H1 (cell line): ENCODE data around the gene GNB5. TPM values are rescaled to one million over a fixed set of nuclear protein-coding genes. Genes with fewer than 3 reads are reported as not detected.

Experiments used
- SRF ChIP-seq: IDR thresholded peaks from 2 replicates; pipeline ENCODE4 v1.6.1; 2011; ENCODE audit warnings: mild to moderate bottlenecking, low read depth, low read length, moderate library complexity
- polyA plus RNA-seq, 7 experiments: library from polyadenylated mRNA; depleted of rRNA in 3 of 7; stranded (reverse) in 5 of 7; unstranded in 2 of 7; fragments of >200 nt in 5 of 7; fragments of 200-250 nt in 2 of 7; gene quantifications; 1 replicate in 5 of 7; 2 replicates in 1 of 7; 4 replicates in 1 of 7; pipeline versions ENCODE4 v1.2.1 to v1.2.3, GENCODE V29; 2011 to 2013; ENCODE audit warnings: missing spikeins in 2 of 7, mixed read lengths in 2 of 7
- total RNA-seq: library from RNA; stranded (reverse); fragmentation: NEBNext Ultra II Directional; extraction: Animal tissue kit (Norgen Biotek cat#: 25700); gene quantifications from 2 replicates; pipeline ENCODE4 v1.2.1, GENCODE V29; 2021

Gene GNB5
- total and polyA plus RNA-seq, 2 of the 8 experiments (the other 6 are each of a cell fraction or from before 2014, with no cell fraction given), result 21.7 to 42.5 TPM

GRCh38 chr15:52193791-52194190, 2.6 kb upstream of the GNB5 start (continued):
- no peak for TF ChIP-seq SRF
